ENCODE data around the gene AP3D1. TPM values are rescaled to one million over a fixed set of nuclear protein-coding genes. Genes with fewer than 3 reads are reported as not detected.

AP3D1 gene
- total and polyA plus RNA-seq, 11 donors: 63.1 to 124 (median 103) TPM

DNA sequence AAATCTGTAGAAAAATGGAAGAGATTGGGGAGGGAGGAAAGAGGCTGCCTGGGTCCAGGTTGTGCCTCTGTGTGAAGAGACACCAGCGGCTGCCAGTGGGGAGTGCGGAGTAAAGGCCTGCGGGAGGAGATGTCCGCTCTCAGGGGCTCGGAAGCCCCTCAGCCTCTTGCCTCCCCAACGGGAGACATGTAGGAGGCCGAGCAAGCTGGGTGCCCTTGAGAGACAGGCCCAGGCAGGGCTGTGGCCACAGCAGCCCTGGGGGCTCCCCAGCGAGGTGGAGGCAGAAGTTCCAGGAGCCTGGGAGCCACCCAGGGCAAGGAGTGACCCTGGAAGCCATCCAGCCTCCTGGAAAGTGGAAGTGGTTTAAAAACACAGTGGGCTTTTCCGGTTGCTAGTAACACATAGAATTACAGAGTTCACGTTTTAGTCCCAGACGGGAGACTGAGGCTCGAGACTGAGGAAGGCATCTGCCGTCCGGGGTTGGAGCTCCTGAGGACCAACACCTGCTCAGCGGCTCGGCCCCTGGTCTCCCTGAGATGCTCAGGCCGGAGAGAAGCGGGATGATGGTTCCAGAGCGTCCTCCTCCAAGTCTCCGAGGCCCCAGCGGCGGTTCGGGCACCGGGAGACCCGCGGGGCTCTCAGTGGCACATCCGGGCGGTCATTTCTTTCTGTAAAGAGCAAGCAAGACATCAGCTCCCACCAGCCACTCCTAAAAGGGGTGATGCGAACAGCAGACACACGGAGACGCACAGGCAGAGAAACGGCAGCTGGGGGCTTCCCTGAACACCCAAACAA, 78.4 kb downstream of the AP3D1 start:
- Histone ChIP-seq H3K27me3 (no peaks in the 10 kb centered on the region), H3K27ac (peak overlapping the region in 1 of 12 donors; percentile 77), H3K9me3 (no peaks in the 10 kb centered on the region), H3K4me1 (peaks cover 0 to 38% (median 7%) of the 10 kb centered on the region in 12 donors), H3K4me3 (no peak overlapping the region), H3K36me3 (peaks cover 0 to 75% (median 70%) of the 10 kb centered on the region in 9 donors)
- WGBS, 4 donors: 89 to 93% (median 91%) methylated on average over 29 to 32 of the region's 32 CpGs
- TF ChIP-seq, protein P1, sequence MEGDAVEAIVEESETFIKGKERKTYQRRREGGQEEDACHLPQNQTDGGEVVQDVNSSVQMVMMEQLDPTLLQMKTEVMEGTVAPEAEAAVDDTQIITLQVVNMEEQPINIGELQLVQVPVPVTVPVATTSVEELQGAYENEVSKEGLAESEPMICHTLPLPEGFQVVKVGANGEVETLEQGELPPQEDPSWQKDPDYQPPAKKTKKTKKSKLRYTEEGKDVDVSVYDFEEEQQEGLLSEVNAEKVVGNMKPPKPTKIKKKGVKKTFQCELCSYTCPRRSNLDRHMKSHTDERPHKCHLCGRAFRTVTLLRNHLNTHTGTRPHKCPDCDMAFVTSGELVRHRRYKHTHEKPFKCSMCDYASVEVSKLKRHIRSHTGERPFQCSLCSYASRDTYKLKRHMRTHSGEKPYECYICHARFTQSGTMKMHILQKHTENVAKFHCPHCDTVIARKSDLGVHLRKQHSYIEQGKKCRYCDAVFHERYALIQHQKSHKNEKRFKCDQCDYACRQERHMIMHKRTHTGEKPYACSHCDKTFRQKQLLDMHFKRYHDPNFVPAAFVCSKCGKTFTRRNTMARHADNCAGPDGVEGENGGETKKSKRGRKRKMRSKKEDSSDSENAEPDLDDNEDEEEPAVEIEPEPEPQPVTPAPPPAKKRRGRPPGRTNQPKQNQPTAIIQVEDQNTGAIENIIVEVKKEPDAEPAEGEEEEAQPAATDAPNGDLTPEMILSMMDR (IDR thresholded peaks at IDR 0.05): no peak
- TF ChIP-seq POLR2A (IDR thresholded peaks at IDR 0.05): no peak
- DNase-seq (no peak), ATAC-seq (no peak)
- intact Hi-C loops (cut with DNase I): loop anchor here in 3 of 10 donors (2.0 to 10.0 kb wide), 4 partner anchors 50 to 146 kb away; no protein-coding TSS in a partner anchor

DNA sequence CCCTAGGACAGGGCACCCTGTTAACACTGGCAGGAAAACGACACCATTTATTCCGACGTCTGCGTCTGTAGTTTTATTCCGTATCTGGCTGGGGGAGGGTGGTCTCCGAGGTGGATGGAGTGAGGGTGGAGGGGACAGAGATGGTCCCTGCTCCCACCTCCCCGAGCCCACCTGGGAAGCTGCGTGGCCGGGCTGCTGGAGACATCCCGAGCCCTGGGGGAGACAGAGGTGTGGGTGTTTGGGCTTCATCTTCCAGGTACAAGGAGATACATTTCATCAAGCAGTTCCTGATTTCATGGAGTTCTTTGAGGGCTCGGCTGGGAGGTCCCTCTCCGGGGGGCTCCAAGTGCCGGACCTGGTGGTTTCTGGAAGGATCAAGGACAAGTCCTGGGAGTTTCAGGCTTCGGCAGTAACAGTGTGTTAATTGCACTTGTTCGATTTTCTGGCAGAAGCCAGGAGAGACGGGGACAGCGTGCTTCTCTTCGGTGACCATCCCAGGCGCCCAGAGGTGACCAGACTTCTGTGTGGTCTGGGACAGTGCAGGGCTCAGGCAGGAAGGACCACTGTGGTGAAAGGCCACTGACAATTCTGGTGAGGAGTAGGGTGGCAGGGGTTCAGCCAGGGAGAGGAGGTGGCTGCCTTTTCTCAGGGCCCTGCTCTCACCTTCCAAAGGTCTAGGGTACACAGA, 80.2 kb downstream of the AP3D1 start:
- Histone ChIP-seq H3K27me3 (no peaks in the 10 kb centered on the region), H3K4me3 (no peak overlapping the region), H3K4me1 (peaks cover 0 to 38% (median 7%) of the 10 kb centered on the region in 12 donors), H3K36me3 (peaks cover 0 to 57% (median 52%) of the 10 kb centered on the region in 9 donors), H3K9me3 (no peaks in the 10 kb centered on the region), H3K27ac (no peak overlapping the region)
- ATAC-seq (peak in 1 of 4 donors; percentile 18), DNase-seq (no peak)
- intact Hi-C loops (cut with DNase I): loop anchor here in 3 of 10 donors (2.0 to 10.0 kb wide), 4 partner anchors 50 to 144 kb away; no protein-coding TSS in a partner anchor
- no peak for TF ChIP-seq POLR2A (IDR thresholded peaks at IDR 0.05)
- TF ChIP-seq, protein P1 (IDR thresholded peaks at IDR 0.05): no peak
- WGBS, 4 donors: 89 to 92% (median 90%) methylated on average over 15 to 19 of the region's 19 CpGs

- H3K4me3 ChIP-seq: no peak overlapping the region
- H3K27me3 ChIP-seq: no peaks in the 10 kb centered on the region
- intact Hi-C loops (cut with DNase I): loop anchor here in 3 of 10 donors (2.0 to 10.0 kb wide), 4 partner anchors 50 to 143 kb away; no protein-coding TSS in a partner anchor
- no peaks in the 10 kb centered on the region for H3K9me3 ChIP-seq
- 91 to 93% (median 92%) methylated on average over 10 of the region's 10 CpGs for WGBS, 4 donors
- no peak overlapping the region for H3K27ac ChIP-seq
- peaks cover 0 to 51% (median 45%) of the 10 kb centered on the region in 9 donors for H3K36me3 ChIP-seq
- peaks cover 0 to 38% (median 8%) of the 10 kb centered on the region in 12 donors for H3K4me1 ChIP-seq
- ATAC-seq (no peak), DNase-seq (no peak)
- TF ChIP-seq, protein P1 (IDR thresholded peaks at IDR 0.05): no peak
- TF ChIP-seq POLR2A (IDR thresholded peaks at IDR 0.05): no peak
Observed at GRCh38 chr19:2070436-2070827, 80.9 kb downstream of the AP3D1 start.
